SKM-1 (cell line): ENCODE results near the gene ZNF512B.
"Not testable (repeated sequence)": the region's sequence is repeated elsewhere in the genome, so short reads cannot be mapped to it uniquely, and the experiment has no call there.

Experiments used
- DNase-seq: peaks from one replicate; lab custom pipeline; 2025; ENCODE audit not compliant: unreplicated experiment; lab: John Stamatoyannopoulos, UW

Gene ZNF512B

DNA sequence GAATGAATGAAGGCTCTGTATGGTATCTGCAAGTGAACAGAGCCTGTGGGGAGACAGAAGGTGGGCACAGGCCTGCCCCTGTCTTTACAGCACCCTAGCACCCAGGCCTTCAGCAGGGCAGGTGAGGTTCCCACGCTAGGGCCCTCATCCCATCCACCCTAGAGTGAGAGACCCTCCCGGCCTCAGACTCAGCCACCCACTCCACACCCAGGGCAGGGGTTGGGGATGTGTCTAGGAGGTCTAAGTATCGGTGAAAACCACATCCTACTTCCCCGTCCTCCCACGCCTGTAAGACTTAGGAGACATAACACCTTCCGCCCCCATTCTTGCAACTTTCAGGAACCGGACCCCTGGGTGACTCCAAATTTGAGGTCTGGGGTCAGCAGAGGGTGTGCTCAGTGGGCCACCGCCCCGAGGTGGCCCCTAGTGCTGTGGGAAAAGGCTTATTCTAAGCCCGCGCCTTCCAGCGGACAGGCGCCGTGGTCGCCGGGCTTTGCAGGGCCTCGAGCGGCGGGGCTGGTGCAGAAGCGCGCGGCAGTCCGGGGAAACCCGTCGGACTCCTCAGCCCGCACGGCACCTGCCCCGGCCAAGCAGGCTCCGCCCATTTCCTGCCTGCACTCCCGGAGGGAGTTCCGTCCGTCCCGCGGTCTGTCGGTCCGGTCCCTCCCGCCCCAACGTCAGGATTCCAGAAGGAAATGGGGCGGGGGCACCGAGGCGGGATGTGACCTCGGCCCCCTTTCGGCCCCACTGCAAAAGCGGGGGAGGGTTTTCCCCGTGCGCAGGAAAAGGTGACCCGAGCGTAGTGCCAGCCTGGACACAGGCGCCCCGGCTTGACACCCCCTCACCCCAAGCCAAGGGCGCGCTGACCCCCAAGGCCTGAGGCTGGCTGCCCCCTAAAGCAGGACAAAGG, 8.8 kb upstream of the ZNF512B start:
- no peak for DNase-seq

DNA sequence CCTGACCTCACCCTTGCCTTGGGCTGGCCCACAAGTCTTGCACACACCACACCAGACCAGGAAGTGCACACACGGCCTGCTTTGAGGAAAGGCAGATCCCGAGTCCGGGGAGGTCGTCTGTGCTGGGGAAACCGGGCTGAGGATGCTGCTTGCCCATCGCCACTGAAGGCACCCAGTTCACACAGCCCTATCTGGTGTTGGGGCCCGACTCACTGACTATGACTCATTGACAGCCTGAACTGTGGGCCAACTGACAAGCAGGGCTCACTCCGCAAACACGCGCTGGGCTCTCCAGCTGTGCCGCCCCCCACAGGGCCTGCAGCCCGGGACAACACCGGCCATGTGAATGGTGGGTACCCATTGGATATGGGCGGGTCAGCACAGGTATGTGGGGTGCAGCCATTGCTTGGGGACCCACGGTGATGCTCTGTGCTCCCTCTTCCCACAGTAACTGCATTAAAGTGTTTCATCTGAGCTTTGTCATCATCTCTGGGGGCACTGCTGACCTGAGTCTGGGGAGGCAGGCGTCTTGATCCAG, 8.1 kb upstream of the ZNF512B start:
- DNase-seq: no peak

DNA sequence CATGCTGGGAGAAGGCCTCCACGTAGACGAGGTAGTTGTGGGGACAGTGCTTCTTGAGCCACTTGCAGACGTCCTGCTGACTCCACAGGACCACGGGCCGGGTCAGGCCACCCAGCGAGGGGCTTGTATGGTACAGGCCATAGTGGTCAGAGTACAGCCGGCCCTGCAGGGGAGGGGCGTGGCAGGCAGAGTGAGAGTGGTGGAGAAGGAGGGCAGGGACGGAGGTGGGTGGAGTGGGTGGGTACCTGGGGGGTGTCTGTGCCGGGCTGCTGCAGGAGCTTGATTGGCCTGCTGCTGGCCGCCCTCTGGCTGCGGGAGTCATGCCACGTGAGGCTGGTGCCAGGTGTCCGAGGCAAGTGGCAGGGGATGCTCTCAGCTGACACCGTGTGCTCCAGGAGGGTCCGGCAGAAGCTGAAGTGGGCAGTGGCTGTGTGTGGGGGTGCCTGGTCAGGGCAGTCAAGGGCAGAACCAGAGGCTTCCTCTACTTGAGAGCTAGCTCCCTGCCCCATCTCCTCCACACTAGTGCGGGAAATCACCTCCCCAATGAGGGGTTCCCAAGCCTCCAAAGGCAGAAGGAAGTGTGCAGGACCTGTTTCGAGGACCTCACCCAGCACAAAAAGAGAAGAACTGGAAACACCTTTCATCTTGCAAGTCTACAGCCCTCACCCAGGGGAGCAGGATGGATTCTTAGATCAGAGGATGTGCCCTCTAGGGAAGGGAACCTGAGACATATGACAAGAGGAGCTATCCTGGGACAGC, 7.4 kb upstream of the ZNF512B start:
- no peak for DNase-seq

- not testable (repeated sequence) for DNase-seq
Measured at GRCh38 chr20:63976511-63976910, 6.8 kb upstream of the ZNF512B start.

GRCh38 chr20:63974402-63975200, 4.9 kb upstream of the ZNF512B start:
- DNase-seq: no peak

GRCh38 chr20:63973636-63974401, 4.1 kb upstream of the ZNF512B start:
- DNase-seq: peak; percentile 66

- DNase-seq: no peak
Measured at GRCh38 chr20:63973160-63973479, 3.4 kb upstream of the ZNF512B start.

DNA sequence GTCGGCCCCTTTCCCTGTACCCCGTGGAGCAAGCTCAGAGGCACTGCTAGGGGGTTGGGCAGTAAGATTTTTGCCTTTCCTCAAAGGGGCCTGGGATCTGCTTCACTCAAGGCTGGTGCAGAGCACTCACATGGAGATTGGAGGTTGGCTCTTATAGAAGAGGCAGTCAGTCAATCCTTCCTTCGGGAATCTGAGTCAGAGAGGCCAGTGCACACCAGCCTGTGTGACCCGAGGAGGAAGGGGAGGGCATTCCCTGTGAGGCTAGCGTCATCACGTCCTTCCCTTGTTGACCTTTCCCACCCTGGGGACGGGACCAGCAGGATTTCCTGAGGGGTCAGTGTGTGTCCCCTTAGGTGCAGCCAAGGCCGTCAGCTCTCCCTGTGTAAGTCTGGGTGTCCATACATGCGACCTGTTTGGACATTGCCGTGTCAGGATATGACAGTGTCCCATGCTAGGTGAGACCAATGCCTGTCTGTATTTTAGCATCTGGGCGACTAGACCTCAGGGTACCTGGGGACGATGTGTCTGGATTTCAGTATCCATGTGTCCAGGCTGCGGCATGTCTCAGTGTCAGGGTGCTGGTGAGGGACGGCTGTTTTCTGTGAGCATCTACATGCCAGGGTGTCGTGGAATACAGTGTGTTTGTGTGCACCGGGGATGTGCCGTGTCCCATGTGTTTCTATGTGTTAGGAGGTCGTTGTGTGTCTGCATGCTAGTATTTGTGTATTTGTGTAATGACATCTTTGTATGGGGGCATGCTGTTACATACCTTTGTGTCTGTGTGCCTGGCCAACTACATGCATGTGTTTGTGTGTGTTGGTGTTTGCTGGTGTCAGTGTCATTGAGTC, 2.8 kb upstream of the ZNF512B start:
- no peak for DNase-seq

- not testable (repeated sequence) for DNase-seq
Measured at GRCh38 chr20:63971960-63972311, 2.2 kb upstream of the ZNF512B start.

DNA sequence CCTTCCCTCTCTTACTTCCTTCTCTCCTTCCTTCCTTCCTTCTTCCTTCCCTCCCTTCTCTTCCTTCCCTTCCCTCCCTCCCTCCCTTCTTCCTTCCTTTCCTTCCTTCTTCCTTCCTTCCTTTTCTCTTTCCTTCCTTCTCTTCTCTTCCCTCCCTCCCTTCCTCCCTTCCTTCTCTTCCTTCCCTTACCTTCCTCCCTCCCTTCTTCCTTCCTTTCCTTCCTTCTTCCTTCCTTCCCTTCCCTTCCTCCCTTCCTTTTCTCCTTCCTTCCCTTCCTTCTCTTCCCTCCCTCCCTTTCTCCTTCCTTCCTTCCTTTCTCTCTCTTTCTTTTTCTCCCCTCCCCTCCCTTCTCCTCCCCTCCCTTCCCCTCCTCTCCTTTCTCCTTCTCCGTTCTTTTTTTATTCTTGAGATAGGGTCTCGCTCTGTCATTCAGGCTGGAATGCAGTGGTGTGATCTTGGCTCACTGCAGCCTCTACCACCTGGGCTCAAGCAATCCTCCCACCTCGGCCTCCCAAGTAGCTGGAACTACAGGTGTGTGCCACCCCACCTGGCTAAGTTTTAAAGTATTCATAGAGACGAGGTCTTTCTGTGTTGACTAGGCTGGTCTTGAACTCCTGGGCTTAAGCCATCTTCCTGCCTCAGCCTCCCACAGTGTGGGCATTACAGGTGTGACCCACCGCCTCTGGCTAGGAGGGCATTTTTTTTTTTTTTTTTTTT, 1.1 kb upstream of the ZNF512B start:
- DNase-seq: no peak

DNA sequence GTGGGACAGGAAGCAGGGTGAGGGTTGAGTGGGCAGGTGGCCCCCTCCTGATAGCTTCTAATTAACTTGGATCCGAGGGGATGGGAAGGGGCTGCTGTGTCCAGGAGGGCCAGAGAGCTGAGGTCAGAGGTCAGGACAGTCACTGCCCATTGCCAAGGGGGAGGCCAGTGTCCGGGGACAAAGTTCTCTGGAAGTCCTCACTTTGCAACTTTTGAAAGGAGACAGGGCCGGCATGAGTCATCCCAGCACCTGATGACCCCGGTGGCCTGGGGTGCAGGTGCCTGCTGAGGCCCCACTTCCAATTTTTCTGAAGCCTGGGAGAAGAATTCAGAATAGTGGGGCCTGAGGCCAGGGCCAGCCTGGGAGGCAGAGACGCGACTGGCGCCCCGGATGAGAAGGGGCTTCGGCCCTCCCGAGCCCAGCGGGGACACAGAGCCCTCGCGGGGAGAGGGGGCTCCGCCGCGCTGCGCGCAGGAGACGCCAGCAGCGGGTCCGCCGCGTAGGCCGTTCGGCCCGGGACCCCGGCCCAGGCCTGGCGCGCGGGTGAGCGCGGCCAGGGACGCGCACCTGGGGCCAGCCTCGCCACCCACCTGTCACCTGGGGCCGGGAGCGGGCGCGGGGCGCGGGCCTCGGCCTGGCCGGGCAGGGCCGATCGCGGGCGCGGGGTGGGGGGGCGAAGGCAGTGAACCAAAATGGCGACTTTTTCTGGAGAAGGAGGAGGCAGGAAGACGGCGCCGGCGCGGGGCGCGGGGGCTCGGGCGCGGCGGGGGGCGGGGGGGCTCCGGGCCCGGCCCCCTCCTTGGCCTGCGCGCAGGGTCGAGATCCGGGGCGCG, 586 bp downstream of the ZNF512B start:
- DNase-seq: no peak

GRCh38 chr20:63968136-63968927, 1.4 kb downstream of the ZNF512B start:
- no peak for DNase-seq

GRCh38 chr20:63967330-63968135, 2.2 kb downstream of the ZNF512B start:
- no peak for DNase-seq

DNA sequence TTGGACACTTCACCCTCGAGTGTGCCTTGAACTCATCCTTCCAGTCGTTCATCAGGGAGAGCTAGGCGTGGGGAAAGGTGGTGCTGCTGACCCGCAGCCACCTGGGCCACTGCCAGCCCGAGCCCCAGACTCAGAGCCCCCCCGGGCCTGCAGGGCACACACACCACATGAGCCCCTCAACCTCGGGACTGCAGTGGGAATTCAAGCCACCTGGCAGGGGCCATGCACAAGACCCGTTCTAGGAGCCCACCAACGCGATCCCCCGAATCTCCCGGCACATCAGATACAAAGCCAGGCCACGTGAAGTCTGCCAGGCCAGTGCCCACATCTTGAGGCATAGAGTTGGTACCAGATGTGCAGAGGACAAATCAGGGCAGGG, 2.8 kb downstream of the ZNF512B start:
- DNase-seq: no peak

- no peak for DNase-seq
Measured at GRCh38 chr20:63966172-63966943, 3.4 kb downstream of the ZNF512B start.

DNA sequence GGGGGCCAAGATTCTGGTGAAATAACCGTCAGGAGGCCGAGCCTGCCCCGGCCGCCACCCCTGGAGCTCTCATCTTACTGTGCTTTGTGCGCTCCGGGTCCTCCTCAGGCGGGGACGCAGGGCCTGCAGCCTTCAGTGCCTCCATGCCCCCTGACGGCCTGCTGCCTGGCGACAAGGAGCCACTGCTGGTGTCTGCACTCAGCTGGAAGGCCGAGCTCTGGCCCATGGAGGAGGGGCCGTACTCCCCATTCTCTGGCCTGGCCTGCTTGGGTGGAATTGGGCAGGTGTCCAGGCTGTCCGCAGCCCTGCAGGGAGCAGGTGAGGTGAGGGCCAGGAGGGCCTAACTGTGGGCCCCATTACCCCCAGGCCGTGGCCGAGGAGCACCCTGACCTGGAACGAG, 5.3 kb downstream of the ZNF512B start:
- no peak for DNase-seq
